Nephron (organoid): ENCODE results near the gene ALK.

Experiments
- H3K27ac Mint-ChIP-seq, 3 experiments: 2 replicates each; pipeline ENCODE4 v1.8.0; 2020; ENCODE audit warnings: mixed read lengths in 3 of 3, mild to moderate bottlenecking in 2 of 3, moderate library complexity in 1 of 3
- H3K27me3 Mint-ChIP-seq: 2 replicates; pipeline ENCODE4 v1.8.0; 2021; ENCODE audit warnings: low read depth, mild to moderate bottlenecking, moderate library complexity, mixed read lengths
- H3K36me3 Mint-ChIP-seq: 2 replicates; pipeline ENCODE4 v1.8.0; 2020; ENCODE audit warnings: low read depth, mixed read lengths
- H3K4me1 Mint-ChIP-seq: 2 replicates; pipeline ENCODE4 v1.8.0; 2020; ENCODE audit warnings: mixed read lengths
- H3K4me3 Mint-ChIP-seq, 3 experiments: 2 replicates each; pipeline ENCODE4 v1.8.0; 2020; ENCODE audit warnings: mild to moderate bottlenecking in 3 of 3, mixed read lengths in 3 of 3, moderate library complexity in 2 of 3
- H3K9me3 Mint-ChIP-seq: 2 replicates; pipeline ENCODE4 v1.8.0; 2020; ENCODE audit warnings: mixed read lengths
- CTCF ChIP-seq, 3 experiments: fragments of 200-600 bp; sonication (generic); IDR thresholded peaks; one replicate each; pipeline ENCODE4 v1.5.0; 2021; ENCODE audit warnings: antibody characterized with exemption in 3 of 3; ENCODE audit not compliant: unreplicated experiment in 3 of 3

ALK gene

GRCh38 chr2:29459445-29460179 lies 461.8 kb downstream of the ALK start:
- H3K36me3 Mint-ChIP-seq, result no peaks in the 10 kb centered on the region
- peaks cover 4% of the 10 kb centered on the region for H3K9me3 Mint-ChIP-seq
- H3K27ac Mint-ChIP-seq, result no peak overlapping the region
- no peaks in the 10 kb centered on the region for H3K27me3 Mint-ChIP-seq
- no peak for TF ChIP-seq CTCF (IDR thresholded peaks at IDR 0.05; ENCODE audit: unreplicated experiment in 3 of 3)
- H3K4me1 Mint-ChIP-seq, result peaks cover 6% of the 10 kb centered on the region
- no peak overlapping the region for H3K4me3 Mint-ChIP-seq

GRCh38 chr2:29456429-29456828 lies 465.0 kb downstream of the ALK start:
- Mint-ChIP-seq H3K36me3 (no peaks in the 10 kb centered on the region), H3K4me1 (no peaks in the 10 kb centered on the region), H3K27me3 (no peaks in the 10 kb centered on the region), H3K27ac (no peak overlapping the region), H3K4me3 (no peak overlapping the region), H3K9me3 (no peaks in the 10 kb centered on the region)
- no peak for TF ChIP-seq CTCF (IDR thresholded peaks at IDR 0.05; ENCODE audit: unreplicated experiment in 3 of 3)

GRCh38 chr2:29455200-29455860 lies 466.1 kb downstream of the ALK start:
- no peak overlapping the region for H3K27ac Mint-ChIP-seq
- no peaks in the 10 kb centered on the region for H3K36me3 Mint-ChIP-seq
- H3K4me3 Mint-ChIP-seq, result no peak overlapping the region
- H3K27me3 Mint-ChIP-seq, result no peaks in the 10 kb centered on the region
- H3K4me1 Mint-ChIP-seq, result no peaks in the 10 kb centered on the region
- H3K9me3 Mint-ChIP-seq, result no peaks in the 10 kb centered on the region
- no peak for TF ChIP-seq CTCF (IDR thresholded peaks at IDR 0.05; ENCODE audit: unreplicated experiment in 3 of 3)

- H3K4me3 Mint-ChIP-seq, result no peak overlapping the region
- peaks cover 10% of the 10 kb centered on the region for H3K27me3 Mint-ChIP-seq
- H3K36me3 Mint-ChIP-seq, result no peaks in the 10 kb centered on the region
- H3K4me1 Mint-ChIP-seq, result peaks cover 6% of the 10 kb centered on the region
- H3K9me3 Mint-ChIP-seq, result no peaks in the 10 kb centered on the region
- TF ChIP-seq CTCF (IDR thresholded peaks at IDR 0.05; ENCODE audit: unreplicated experiment in 3 of 3), result no peak
- no peak overlapping the region for H3K27ac Mint-ChIP-seq
Measured at GRCh38 chr2:29452036-29452435, 469.4 kb downstream of the ALK start.

- H3K9me3 Mint-ChIP-seq, result no peaks in the 10 kb centered on the region
- H3K36me3 Mint-ChIP-seq, result no peaks in the 10 kb centered on the region
- no peak overlapping the region for H3K27ac Mint-ChIP-seq
- peaks cover 15% of the 10 kb centered on the region for H3K27me3 Mint-ChIP-seq
- no peak overlapping the region for H3K4me3 Mint-ChIP-seq
- H3K4me1 Mint-ChIP-seq, result peaks cover 13% of the 10 kb centered on the region
- no peak for TF ChIP-seq CTCF (IDR thresholded peaks at IDR 0.05; ENCODE audit: unreplicated experiment in 3 of 3)
Measured at GRCh38 chr2:29450596-29451222, 470.7 kb downstream of the ALK start.
